Natural killer cell (primary cell): ENCODE data around the gene MEF2A. TPM values are rescaled to one million over a fixed set of nuclear protein-coding genes. Genes with fewer than 3 reads are reported as not detected.

Experiments used
- ATAC-seq, 3 donors: fragments of 150-1000 bp in 2 of 3; fragments of 200-7000 bp in 1 of 3; cut with Tn5 transposase; 1 replicate in 1 of 3; 2 replicates in 2 of 3; pipeline ENCODE4 v1.10.0; 2021; ENCODE audit warnings: mild to moderate bottlenecking in 2 of 3, moderate library complexity in 2 of 3
- DNase-seq, 2 donors: peaks; one replicate each; pipeline versions ENCODE4 v3.0.0 to v3.0.0-alpha.2; 2013 to 2021; ENCODE audit warnings: mixed read lengths in 1 of 2
- H3K27ac ChIP-seq: one replicate; pipeline ENCODE4 v1.5.1; 2013; ENCODE audit warnings: mild to moderate bottlenecking, low read length
- H3K27me3 ChIP-seq: one replicate; pipeline ENCODE4 v1.6.1; 2013; ENCODE audit warnings: low read length; ENCODE audit not compliant: control insufficient read depth, insufficient read depth
- H3K36me3 ChIP-seq: one replicate; pipeline ENCODE4 v1.6.1; 2013; ENCODE audit warnings: low read length; ENCODE audit not compliant: control insufficient read depth, insufficient read depth
- H3K4me1 ChIP-seq: one replicate; pipeline ENCODE4 v1.6.1; 2013; ENCODE audit warnings: low read length; ENCODE audit not compliant: control insufficient read depth, insufficient read depth
- H3K4me3 ChIP-seq: one replicate; pipeline ENCODE4 v1.5.1; 2013; ENCODE audit warnings: low read length
- H3K9me3 ChIP-seq: one replicate; pipeline ENCODE4 v1.6.1; 2013; ENCODE audit warnings: low read length; ENCODE audit not compliant: control insufficient read depth, insufficient read depth
- H3K27ac Mint-ChIP-seq, 2 donors: one replicate each; pipeline ENCODE4 v1.8.0; 2022; ENCODE audit warnings: mild to moderate bottlenecking in 2 of 2, mixed read lengths in 2 of 2, moderate library complexity in 1 of 2
- H3K27me3 Mint-ChIP-seq, 2 donors: one replicate each; pipeline ENCODE4 v1.8.0; 2022; ENCODE audit warnings: low read depth in 2 of 2, mixed read lengths in 2 of 2
- H3K36me3 Mint-ChIP-seq: one replicate; pipeline ENCODE4 v1.8.0; 2022; ENCODE audit warnings: mixed read lengths
- H3K4me1 Mint-ChIP-seq, 2 donors: one replicate each; pipeline ENCODE4 v1.8.0; 2022; ENCODE audit warnings: mixed read lengths in 2 of 2
- H3K4me3 Mint-ChIP-seq: one replicate; pipeline ENCODE4 v1.8.0; 2022; ENCODE audit warnings: mild to moderate bottlenecking, moderate library complexity, mixed read lengths
- H3K9me3 Mint-ChIP-seq, 2 donors: one replicate each; pipeline ENCODE4 v1.8.0; 2022; ENCODE audit warnings: mixed read lengths in 2 of 2
- CTCF ChIP-seq: fragments of 200-600 bp; IDR thresholded peaks from one replicate; pipeline ENCODE4 v1.8.0; 2022; ENCODE audit warnings: antibody characterized with exemption
- WGBS: methylation state at CpG from one replicate; pipeline ENCODE4 v1.1.7; 2013; ENCODE audit warnings: missing lambda C conversion rate; ENCODE audit not compliant: insufficient coverage; 5-methylcytosine and 5-hydroxymethylcytosine counted together
- intact Hi-C: fragments of 100-400 bp; cut with micrococcal nuclease; formaldehyde crosslinking; loops from one replicate; pipeline ENCODE4 v1.14.2; 2022
- total RNA-seq, 4 donors: library from RNA; stranded (reverse); fragments of 120-200 nt in 1 of 4; gene quantifications; one replicate each; pipeline versions ENCODE4 v1.2.3 to v1.2.4, GENCODE V29; 2013 to 2022

MEF2A gene
- total RNA-seq, 3 donors from 2014 or later (not counting 1 experiment from before 2014, with no cell fraction given), result 31.1 to 33.9 (median 33.6) TPM

GRCh38 chr15:99669250-99669649 lies 103.5 kb downstream of the MEF2A start:
- no CpG with 5 or more reads among the region's 1 CpG for WGBS
- Mint-ChIP-seq H3K27ac (no peak overlapping the region), H3K4me3 (no peak overlapping the region), H3K27me3 (no peaks in the 10 kb centered on the region), H3K36me3 (no peaks in the 10 kb centered on the region), H3K4me1 (peaks cover 0 to 5% of the 10 kb centered on the region in 2 donors), H3K9me3 (no peaks in the 10 kb centered on the region)
- no peaks in the 10 kb centered on the region for H3K9me3 ChIP-seq
- H3K4me1 ChIP-seq, result no peaks in the 10 kb centered on the region
- H3K27ac ChIP-seq, result no peak overlapping the region
- H3K27me3 ChIP-seq, result no peaks in the 10 kb centered on the region
- TF ChIP-seq CTCF, result no peak
- ATAC-seq (no peak), DNase-seq (no peak)
- H3K36me3 ChIP-seq, result peaks cover 5% of the 10 kb centered on the region
- H3K4me3 ChIP-seq, result no peak overlapping the region
- intact Hi-C loops, result no loop called here

GRCh38 chr15:99671926-99672635 lies 106.3 kb downstream of the MEF2A start:
- Mint-ChIP-seq H3K4me1 (peaks cover 0 to 5% of the 10 kb centered on the region in 2 donors), H3K9me3 (no peaks in the 10 kb centered on the region), H3K27me3 (no peaks in the 10 kb centered on the region), H3K4me3 (no peak overlapping the region), H3K36me3 (peaks cover 10% of the 10 kb centered on the region), H3K27ac (no peak overlapping the region)
- Histone ChIP-seq H3K27me3 (no peaks in the 10 kb centered on the region), H3K9me3 (no peaks in the 10 kb centered on the region), H3K4me1 (no peaks in the 10 kb centered on the region), H3K36me3 (peaks cover 21% of the 10 kb centered on the region), H3K27ac (no peak overlapping the region), H3K4me3 (no peak overlapping the region)
- intact Hi-C loops, result no loop called here
- 89% methylated on average over 1 of the region's 2 CpGs for WGBS
- DNase-seq, result no peak
- ATAC-seq, result no peak
- no peak for TF ChIP-seq CTCF

GRCh38 chr15:99673111-99673510 lies 107.3 kb downstream of the MEF2A start:
- Histone ChIP-seq H3K27ac (no peak overlapping the region), H3K4me3 (no peak overlapping the region), H3K27me3 (no peaks in the 10 kb centered on the region), H3K9me3 (no peaks in the 10 kb centered on the region), H3K4me1 (no peaks in the 10 kb centered on the region), H3K36me3 (peaks cover 24% of the 10 kb centered on the region)
- Mint-ChIP-seq H3K27me3 (no peaks in the 10 kb centered on the region), H3K4me3 (no peak overlapping the region), H3K4me1 (peaks cover 0 to 5% of the 10 kb centered on the region in 2 donors), H3K36me3 (peaks cover 16% of the 10 kb centered on the region), H3K9me3 (no peaks in the 10 kb centered on the region), H3K27ac (no peak overlapping the region)
- intact Hi-C loops, result no loop called here
- DNase-seq (no peak), ATAC-seq (no peak)
- no CpG with 5 or more reads among the region's 1 CpG for WGBS
- no peak for TF ChIP-seq CTCF

- Mint-ChIP-seq H3K27ac (no peak overlapping the region), H3K36me3 (peaks cover 26% of the 10 kb centered on the region), H3K4me1 (no peaks in the 10 kb centered on the region), H3K27me3 (no peaks in the 10 kb centered on the region), H3K4me3 (no peak overlapping the region), H3K9me3 (no peaks in the 10 kb centered on the region)
- ATAC-seq, result no peak
- Histone ChIP-seq H3K4me1 (no peaks in the 10 kb centered on the region), H3K4me3 (no peak overlapping the region), H3K36me3 (peaks cover 33% of the 10 kb centered on the region), H3K27ac (no peak overlapping the region), H3K27me3 (no peaks in the 10 kb centered on the region), H3K9me3 (no peaks in the 10 kb centered on the region)
- intact Hi-C loops, result no loop called here
- no peak for DNase-seq
- WGBS, result 94% methylated on average over 2 of the region's 2 CpGs
- no peak for TF ChIP-seq CTCF
Observed at GRCh38 chr15:99674279-99674678, 108.5 kb downstream of the MEF2A start.
